ENCODE measurements around the gene CNIH1.

GRCh38 chr14:54447231-54447692, 6.1 kb upstream of the CNIH1 start:
- no peak for TF ChIP-seq CTCF (IDR thresholded peaks at IDR 0.05; ENCODE audit: insufficient read depth, low read length, poor library complexity, severe bottlenecking)
- no peak for TF ChIP-seq EZH2phosphoT487 (conservative IDR thresholded peaks at IDR 0.05; ENCODE audit: low read length)

Measured in SU-DHL-6 (cell line).